Activated CD4-positive, alpha-beta T cell treated with anti-CD3 and anti-CD28 coated beads, Interleukin-2, amount 10 ng/mL, durations not matched to agents 24 days and 14 days (primary cell): Measurements from ENCODE around the gene OR1J2. TPM values are rescaled to one million over a fixed set of nuclear protein-coding genes. Genes with fewer than 3 reads are reported as not detected.
"Not testable (repeated sequence)": the region's sequence is repeated elsewhere in the genome, so short reads cannot be mapped to it uniquely, and the experiment has no call there.

ENCODE experiments used
- DNase-seq: peaks from one replicate; pipeline ENCODE4 v3.0.0; 2022
- H3K27ac Mint-ChIP-seq: one replicate; pipeline ENCODE4 v1.8.0; 2022; ENCODE audit warnings: mild to moderate bottlenecking, mixed read lengths
- H3K27me3 Mint-ChIP-seq: one replicate; pipeline ENCODE4 v1.8.0; 2022; ENCODE audit warnings: mixed read lengths
- H3K36me3 Mint-ChIP-seq: one replicate; pipeline ENCODE4 v1.8.0; 2022; ENCODE audit warnings: low read depth, mild to moderate bottlenecking, mixed read lengths
- H3K4me1 Mint-ChIP-seq: one replicate; pipeline ENCODE4 v1.8.0; 2021; ENCODE audit warnings: mixed read lengths
- H3K4me3 Mint-ChIP-seq: one replicate; pipeline ENCODE4 v1.8.0; 2022; ENCODE audit warnings: mild to moderate bottlenecking, moderate library complexity, mixed read lengths
- H3K9me3 Mint-ChIP-seq: one replicate; pipeline ENCODE4 v1.8.0; 2021; ENCODE audit warnings: mixed read lengths
- intact Hi-C: fragments of 100-400 bp; cut with micrococcal nuclease; formaldehyde crosslinking; loops from one replicate; pipeline ENCODE4 v1.15.1; 2023
- total RNA-seq: library from RNA; stranded (reverse); gene quantifications from 2 replicates; pipeline ENCODE4 v1.2.3, GENCODE V29; 2022

OR1J2 gene
- total RNA-seq, 1 donor from 2014 or later, result not detected

DNA sequence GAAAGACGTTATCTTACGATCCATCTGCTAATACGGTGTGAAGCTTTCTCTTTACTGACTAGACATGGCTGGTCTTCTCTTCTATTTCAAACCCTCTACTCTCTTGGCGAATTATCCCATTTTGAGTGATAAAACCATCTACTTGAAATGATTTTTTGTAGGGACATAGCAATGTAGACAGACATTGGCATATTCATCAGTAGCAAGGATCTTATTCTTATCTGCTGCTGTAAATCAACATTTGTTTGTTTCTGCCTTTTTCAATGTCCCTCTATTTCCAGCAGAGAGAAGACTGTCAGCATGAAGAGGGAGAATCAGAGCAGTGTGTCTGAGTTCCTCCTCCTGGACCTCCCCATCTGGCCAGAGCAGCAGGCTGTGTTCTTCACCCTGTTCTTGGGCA, 8.2 kb downstream of the OR1J2 start, which contains the start of gene OR1J4:
Gene OR1J4, plus strand, starts transcription at position 301 of the 400 bp plus-strand sequence. Its CDS starts 0 bp downstream, at position 301.
- intact Hi-C loops, result no loop called here
- no peaks in the 10 kb centered on the region for H3K9me3 Mint-ChIP-seq
- DNase-seq, result no peak
- H3K27ac Mint-ChIP-seq, result no peak within 1 kb of the TSS
- H3K4me3 Mint-ChIP-seq, result no peak within 1 kb of the TSS
- H3K27me3 Mint-ChIP-seq, result peaks cover 5% of the 10 kb centered on the region
- H3K4me1 Mint-ChIP-seq, result no peaks in the 10 kb centered on the region
- H3K36me3 Mint-ChIP-seq, result no peaks in the 10 kb centered on the region

DNA sequence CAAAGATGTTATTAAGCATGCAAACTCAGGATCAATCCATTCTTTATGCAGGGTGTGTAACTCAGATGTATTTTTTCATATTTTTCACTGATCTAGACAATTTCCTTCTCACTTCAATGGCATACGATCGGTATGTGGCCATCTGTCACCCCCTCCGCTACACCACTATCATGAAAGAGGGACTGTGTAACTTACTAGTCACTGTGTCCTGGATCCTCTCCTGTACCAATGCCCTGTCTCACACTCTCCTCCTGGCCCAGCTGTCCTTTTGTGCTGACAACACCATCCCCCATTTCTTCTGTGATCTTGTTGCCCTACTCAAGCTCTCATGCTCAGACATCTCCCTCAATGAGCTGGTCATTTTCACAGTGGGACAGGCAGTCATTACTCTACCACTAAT, 8.8 kb downstream of the OR1J2 start:
- no peak for DNase-seq
- Mint-ChIP-seq H3K27me3 (peaks cover 2% of the 10 kb centered on the region), H3K9me3 (no peaks in the 10 kb centered on the region), H3K4me3 (no peak overlapping the region), H3K4me1 (no peaks in the 10 kb centered on the region), H3K36me3 (no peaks in the 10 kb centered on the region), H3K27ac (no peak overlapping the region)
- intact Hi-C loops, result no loop called here

GRCh38 chr9:122526602-122527001, 16.0 kb downstream of the OR1J2 start:
- H3K36me3 Mint-ChIP-seq, result no peaks in the 10 kb centered on the region
- intact Hi-C loops, result no loop called here
- DNase-seq, result no peak
- H3K27ac Mint-ChIP-seq, result no peak overlapping the region
- no peaks in the 10 kb centered on the region for H3K9me3 Mint-ChIP-seq
- no peaks in the 10 kb centered on the region for H3K27me3 Mint-ChIP-seq
- H3K4me3 Mint-ChIP-seq, result no peak overlapping the region
- H3K4me1 Mint-ChIP-seq, result no peaks in the 10 kb centered on the region

GRCh38 chr9:122527193-122527592, 16.6 kb downstream of the OR1J2 start, which contains the start of gene OR1N1:
Gene OR1N1 (minus strand): TSS chr9:122527293. CDS start chr9:122527293, 0 bp downstream.
- no peaks in the 10 kb centered on the region for H3K9me3 Mint-ChIP-seq
- DNase-seq, result no peak
- no peaks in the 10 kb centered on the region for H3K27me3 Mint-ChIP-seq
- H3K36me3 Mint-ChIP-seq, result no peaks in the 10 kb centered on the region
- H3K4me3 Mint-ChIP-seq, result no peak within 1 kb of the TSS
- intact Hi-C loops, result no loop called here
- no peak within 1 kb of the TSS for H3K27ac Mint-ChIP-seq
- no peaks in the 10 kb centered on the region for H3K4me1 Mint-ChIP-seq

- DNase-seq, H3K36me3 Mint-ChIP-seq, intact Hi-C loops, H3K9me3 Mint-ChIP-seq, H3K4me3 Mint-ChIP-seq, H3K27me3 Mint-ChIP-seq, H3K27ac Mint-ChIP-seq, H3K4me1 Mint-ChIP-seq: not testable (repeated sequence)
Observed at GRCh38 chr9:122531157-122531556, 20.6 kb downstream of the OR1J2 start.

GRCh38 chr9:122536134-122536533, 25.5 kb downstream of the OR1J2 start:
- DNase-seq, result no peak
- no peaks in the 10 kb centered on the region for H3K36me3 Mint-ChIP-seq
- H3K9me3 Mint-ChIP-seq, result peaks cover 6% of the 10 kb centered on the region
- H3K27me3 Mint-ChIP-seq, result no peaks in the 10 kb centered on the region
- no peak overlapping the region for H3K27ac Mint-ChIP-seq
- no peaks in the 10 kb centered on the region for H3K4me1 Mint-ChIP-seq
- no peak overlapping the region for H3K4me3 Mint-ChIP-seq
- intact Hi-C loops, result no loop called here

GRCh38 chr9:122537066-122537465, 26.5 kb downstream of the OR1J2 start:
- H3K27me3 Mint-ChIP-seq, intact Hi-C loops, H3K36me3 Mint-ChIP-seq, H3K27ac Mint-ChIP-seq, H3K4me1 Mint-ChIP-seq, H3K9me3 Mint-ChIP-seq, H3K4me3 Mint-ChIP-seq, DNase-seq: not testable (repeated sequence)

DNA sequence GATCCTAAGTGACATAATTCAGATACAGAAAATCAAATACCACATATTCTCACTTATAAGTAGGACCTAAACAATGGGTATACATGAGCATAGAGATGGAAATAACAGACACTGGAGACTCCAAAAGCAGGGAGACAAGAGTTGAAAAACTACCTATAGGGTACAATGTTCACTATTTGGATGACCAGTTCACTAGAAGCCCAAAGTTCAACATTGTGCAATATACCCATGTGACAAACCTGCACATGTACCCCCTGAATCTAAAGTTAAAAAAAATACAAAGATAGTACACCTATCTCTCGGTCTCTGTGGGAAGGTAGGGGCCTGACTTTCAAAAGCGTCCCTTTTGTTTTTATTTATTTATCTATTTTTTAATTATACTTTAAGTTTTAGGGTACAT, 28.2 kb downstream of the OR1J2 start:
- no peak for DNase-seq
- H3K9me3 Mint-ChIP-seq, result peaks cover 6% of the 10 kb centered on the region
- intact Hi-C loops, result no loop called here
- H3K4me1 Mint-ChIP-seq, result no peaks in the 10 kb centered on the region
- H3K27me3 Mint-ChIP-seq, result peaks cover 2% of the 10 kb centered on the region
- H3K27ac Mint-ChIP-seq, result no peak overlapping the region
- no peak overlapping the region for H3K4me3 Mint-ChIP-seq
- H3K36me3 Mint-ChIP-seq, result no peaks in the 10 kb centered on the region

- no peak for DNase-seq
Observed at GRCh38 chr9:122546196-122546595, 35.6 kb downstream of the OR1J2 start.

DNA sequence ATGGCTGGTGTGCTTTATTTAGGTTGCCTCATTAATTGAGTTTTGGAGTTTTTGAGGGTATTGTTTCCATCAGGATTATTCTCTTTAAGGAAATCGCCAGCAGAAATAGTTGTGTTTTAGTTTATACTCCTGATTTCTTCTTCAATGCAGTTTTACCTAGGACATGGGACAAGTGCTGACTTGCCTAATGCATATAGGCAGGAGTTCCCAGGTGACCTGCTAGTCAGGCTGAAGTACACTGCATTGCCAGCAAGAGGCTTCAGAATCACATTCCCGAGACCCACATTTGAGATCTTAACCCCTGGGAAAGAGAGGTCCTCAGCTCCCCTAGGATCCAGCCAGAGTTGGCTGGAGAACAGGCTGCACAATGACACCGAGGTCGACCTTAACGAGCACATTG, 40.8 kb downstream of the OR1J2 start:
- Mint-ChIP-seq H3K27me3 (peaks cover 14% of the 10 kb centered on the region), H3K4me1 (no peaks in the 10 kb centered on the region), H3K9me3 (no peaks in the 10 kb centered on the region), H3K27ac (no peak overlapping the region), H3K4me3 (no peak overlapping the region), H3K36me3 (no peaks in the 10 kb centered on the region)
- DNase-seq, result no peak
- intact Hi-C loops, result no loop called here

More at GRCh38 chr9:122546196-122546595, 35.6 kb downstream of the OR1J2 start:
- Mint-ChIP-seq H3K27me3 (peaks cover 4% of the 10 kb centered on the region), H3K36me3 (no peaks in the 10 kb centered on the region), H3K4me1 (no peaks in the 10 kb centered on the region), H3K9me3 (no peaks in the 10 kb centered on the region), H3K27ac (no peak overlapping the region), H3K4me3 (no peak overlapping the region)
- intact Hi-C loops, result no loop called here

GRCh38 chr9:122552812-122553211, 42.2 kb downstream of the OR1J2 start, which contains the start of gene OR1N2:
Gene OR1N2 (plus strand): TSS chr9:122553112. CDS start chr9:122553212, 100 bp downstream.
- DNase-seq, result no peak
- Mint-ChIP-seq H3K9me3 (no peaks in the 10 kb centered on the region), H3K4me3 (no peak within 1 kb of the TSS), H3K4me1 (no peaks in the 10 kb centered on the region), H3K27me3 (peaks cover 15% of the 10 kb centered on the region), H3K27ac (no peak within 1 kb of the TSS), H3K36me3 (no peaks in the 10 kb centered on the region)
- intact Hi-C loops, result no loop called here

Other genes with a start within 250 kb of the OR1J2 start
- 24.9 and 25.7 TPM in 2 replicates for gene RBM18, start 246.0 kb upstream of the OR1J2 start, total RNA-seq
- gene MRRF, start 245.9 kb upstream of the OR1J2 start, total RNA-seq, result 68.8 and 73.1 TPM in 2 replicates
- gene PTGS1, start 139.8 kb upstream of the OR1J2 start, total RNA-seq, result 0.26 and 0.28 TPM in 2 replicates
- not detected in 2 replicates for gene OR1J1, start 32.9 kb upstream of the OR1J2 start, total RNA-seq
- gene OR1J4, start 8.3 kb downstream of the OR1J2 start, total RNA-seq, result 0.21 TPM in 1 of 2 replicates, not detected in the other
- gene OR1N1, start 16.5 kb downstream of the OR1J2 start, total RNA-seq, result not detected in 2 replicates
- not detected in 2 replicates for gene OR1N2, start 42.3 kb downstream of the OR1J2 start, total RNA-seq
- not detected in 2 replicates for gene OR1L8, start 72.6 kb downstream of the OR1J2 start, total RNA-seq
- gene OR1Q1, start 103.9 kb downstream of the OR1J2 start, total RNA-seq, result not detected in 2 replicates
- gene OR1B1, start 146.8 kb downstream of the OR1J2 start, total RNA-seq, result not detected in 2 replicates
- gene OR1L1, start 150.9 kb downstream of the OR1J2 start, total RNA-seq, result not detected in 2 replicates
- not detected in 2 replicates for gene OR1L3, start 164.3 kb downstream of the OR1J2 start, total RNA-seq
- gene OR1L4, start 213.2 kb downstream of the OR1J2 start, total RNA-seq, result not detected in 2 replicates
- gene OR1L6, start 231.5 kb downstream of the OR1J2 start, total RNA-seq, result not detected in 2 replicates